Heart right ventricle (tissue), 16 donors: Measurements from ENCODE around the gene MED26. TPM values are rescaled to one million over a fixed set of nuclear protein-coding genes. Genes with fewer than 3 reads are reported as not detected.

Experiments used
- ATAC-seq, 8 donors: fragments of 200-7000 bp; cut with Tn5 transposase; one replicate each; pipeline ENCODE4 v1.9.1; 2020; ENCODE audit warnings: mild to moderate bottlenecking in 8 of 8, moderate library complexity in 8 of 8, moderate number of reproducible peaks in 1 of 8
- DNase-seq, 2 donors: peaks; one replicate each; pipeline ENCODE4 v3.0.0-alpha.2; 2020
- H3K27ac ChIP-seq, 10 donors: fragments of 200-600 bp; sonication (generic) in 2 of 10; one replicate each; pipeline versions ENCODE4 v1.5.0 to v1.8.0; 2020 to 2022; ENCODE audit warnings: mild to moderate bottlenecking in 3 of 10
- H3K27me3 ChIP-seq, 7 donors: fragments of 200-600 bp; one replicate each; pipeline ENCODE4 v1.8.0; 2021 to 2022; ENCODE audit warnings: mild to moderate bottlenecking in 2 of 7
- H3K36me3 ChIP-seq, 9 donors: fragments of 200-600 bp; sonication (generic) in 1 of 9; one replicate each; pipeline versions ENCODE4 v1.5.0 to v1.8.0; 2020 to 2022; ENCODE audit warnings: mild to moderate bottlenecking in 2 of 9
- H3K4me1 ChIP-seq, 9 donors: fragments of 200-600 bp; sonication (generic) in 1 of 9; one replicate each; pipeline versions ENCODE4 v1.5.0 to v1.8.0; 2020 to 2022; ENCODE audit warnings: mild to moderate bottlenecking in 4 of 9
- H3K4me3 ChIP-seq, 10 donors: fragments of 200-600 bp; sonication (generic) in 2 of 10; one replicate each; pipeline versions ENCODE4 v1.5.0 to v1.8.0; 2020 to 2022; ENCODE audit warnings: mild to moderate bottlenecking in 7 of 10, moderate library complexity in 2 of 10
- H3K9me3 ChIP-seq, 11 donors: fragments of 200-600 bp in 10 of 11; sonication (generic) in 2 of 11; one replicate each; pipeline versions ENCODE4 v1.5.0 to v1.8.0; 2013 to 2022; ENCODE audit warnings: mild to moderate bottlenecking in 2 of 11, control low read depth in 1 of 11, moderate library complexity in 1 of 11
- WGBS, 2 donors: extraction: QIAGEN DNeasy Blood & Tissue Kit; methylation state at CpG; one replicate each; pipeline ENCODE4 v1.1.7; 2013; ENCODE audit warnings: inconsistent platforms in 1 of 2; 5-methylcytosine and 5-hydroxymethylcytosine counted together
- intact Hi-C, 10 donors: fragments of 100-400 bp; cut with DNase I; formaldehyde crosslinking; loops; one replicate each; pipeline versions ENCODE4 v1.11.1 to v1.14.2; 2022
- polyA plus RNA-seq, 2 donors: library from polyadenylated mRNA; stranded (reverse); fragments of 200-250 nt; gene quantifications; one replicate each; pipeline ENCODE4 v1.2.3, GENCODE V29; 2013
- total RNA-seq, 10 donors: library from RNA; stranded (reverse); fragmentation: NEBNext Ultra II Directional in 3 of 10; extraction: Animal tissue kit (Norgen Biotek cat#: 25700) in 3 of 10; gene quantifications; one replicate each; pipeline versions ENCODE4 v1.2.1 to v1.2.4, GENCODE V29; 2021 to 2023
- TF ChIP-seq, protein P1 (sequence below), 9 donors: fragments of 200-600 bp; sonication (generic) in 2 of 9; IDR thresholded peaks; one replicate each; pipeline versions ENCODE4 v1.5.0 to v1.8.0; 2021 to 2022; ENCODE audit warnings: antibody characterized with exemption in 9 of 9, mild to moderate bottlenecking in 5 of 9, moderate library complexity in 1 of 9
- donor health status: Arrhythmogenic right ventricular cardiomyopathy.
- donor health status: ischemic (EF 13 %, LVEDD 7.1; RV severe dilation, severe dysfunction).
- donor health status: healthy with polysubstance abuse.
- donor health status: DM: no; HTN: yes; CAD: no.
- donor health status: DM: no; HTN: no; CAD: no.
- donor health status: ischemic (EF 25% LVEDD 6.9; RV normal size, moderate dysfunction).
- donor health status: ischemic (EF 25% LVEDD 5.7; RV mildly dilated, moderate dysfunction).
- donor health status: healthy.
- donor health status: DM: yes; HTN: yes; CAD: no.
- donor health status: Ischemic cardiomyopathy.
- donor health status: ischemic (EF 35%, LVEDD 5.7; RV mildly dilated, moderate dysfunction).
- donor health status: nonischemic (EF 11% LVEDD 7.7; RV severe dilation, severe dysfunction).
- donor health status: DM: yes; HTN: yes; CAD: no.
- donor health status: PGD.
- donor health status: ischemic (EF 29% LVEDD 5.4; RV normal size, mild dysfunction).
- donor health status: nonischemic (EF 23%, LVEDD 6.1; RV moderate dilation, normal function).

MED26 gene
- total and polyA plus RNA-seq, 12 donors = 3.3 to 6.9 (median 4.6) TPM

DNA sequence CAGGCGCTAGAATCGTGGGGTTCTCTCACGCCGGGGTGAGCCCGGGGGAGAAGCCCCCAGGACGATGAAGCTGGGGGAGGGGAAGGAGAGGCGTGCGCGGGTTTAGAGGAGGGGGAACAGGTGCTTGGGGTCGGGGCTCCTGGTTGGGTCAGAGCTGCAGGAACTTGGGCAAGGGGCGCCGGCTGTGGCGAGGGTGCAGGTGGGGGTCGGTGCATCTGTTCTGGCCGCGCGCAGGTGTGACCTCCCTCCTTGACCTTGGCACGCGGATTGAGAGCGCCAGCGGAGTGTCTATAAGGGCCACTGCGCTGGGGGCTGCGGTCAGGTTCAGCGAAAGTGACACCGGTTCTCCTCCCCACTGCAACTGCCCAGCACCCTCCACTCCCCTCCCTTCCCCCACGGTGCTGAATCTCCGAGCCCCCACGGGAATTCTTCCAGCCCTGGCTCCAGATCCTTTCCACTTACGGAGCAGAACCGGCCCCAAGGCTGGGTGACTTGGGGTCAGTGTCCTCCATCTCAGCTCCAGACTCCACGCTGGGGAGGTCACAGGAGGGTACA, 33.6 kb upstream of the MED26 start:
- TF ChIP-seq, protein P1, sequence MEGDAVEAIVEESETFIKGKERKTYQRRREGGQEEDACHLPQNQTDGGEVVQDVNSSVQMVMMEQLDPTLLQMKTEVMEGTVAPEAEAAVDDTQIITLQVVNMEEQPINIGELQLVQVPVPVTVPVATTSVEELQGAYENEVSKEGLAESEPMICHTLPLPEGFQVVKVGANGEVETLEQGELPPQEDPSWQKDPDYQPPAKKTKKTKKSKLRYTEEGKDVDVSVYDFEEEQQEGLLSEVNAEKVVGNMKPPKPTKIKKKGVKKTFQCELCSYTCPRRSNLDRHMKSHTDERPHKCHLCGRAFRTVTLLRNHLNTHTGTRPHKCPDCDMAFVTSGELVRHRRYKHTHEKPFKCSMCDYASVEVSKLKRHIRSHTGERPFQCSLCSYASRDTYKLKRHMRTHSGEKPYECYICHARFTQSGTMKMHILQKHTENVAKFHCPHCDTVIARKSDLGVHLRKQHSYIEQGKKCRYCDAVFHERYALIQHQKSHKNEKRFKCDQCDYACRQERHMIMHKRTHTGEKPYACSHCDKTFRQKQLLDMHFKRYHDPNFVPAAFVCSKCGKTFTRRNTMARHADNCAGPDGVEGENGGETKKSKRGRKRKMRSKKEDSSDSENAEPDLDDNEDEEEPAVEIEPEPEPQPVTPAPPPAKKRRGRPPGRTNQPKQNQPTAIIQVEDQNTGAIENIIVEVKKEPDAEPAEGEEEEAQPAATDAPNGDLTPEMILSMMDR (IDR thresholded peaks at IDR 0.05) = no peak
- intact Hi-C loops = loop anchor here in 3 of 10 donors (2.0 kb wide), 2 partner anchors 33 to 89 kb away; partner anchors contain the start of genes MED26 (in 2 of the 3) and SLC35E1 (in 1 of the 3)
- H3K4me1 ChIP-seq = peaks cover 11 to 65% (median 51%) of the 10 kb centered on the region in 9 donors
- no peaks in the 10 kb centered on the region for H3K27me3 ChIP-seq
- peak overlapping the region; percentile 59 to 97 (median 76) for H3K4me3 ChIP-seq
- H3K36me3 ChIP-seq = peaks cover 0 to 38% (median 8%) of the 10 kb centered on the region in 9 donors
- peak in 5 of 8 donors; percentile 0 to 7 (median 3) for ATAC-seq
- H3K27ac ChIP-seq = peak overlapping the region; percentile 63 to 98 (median 92)
- WGBS, 2 donors = 1 to 2% methylated on average over 20 to 31 of the region's 31 CpGs
- DNase-seq = peak; percentile 71 to 73
- no peaks in the 10 kb centered on the region for H3K9me3 ChIP-seq

DNA sequence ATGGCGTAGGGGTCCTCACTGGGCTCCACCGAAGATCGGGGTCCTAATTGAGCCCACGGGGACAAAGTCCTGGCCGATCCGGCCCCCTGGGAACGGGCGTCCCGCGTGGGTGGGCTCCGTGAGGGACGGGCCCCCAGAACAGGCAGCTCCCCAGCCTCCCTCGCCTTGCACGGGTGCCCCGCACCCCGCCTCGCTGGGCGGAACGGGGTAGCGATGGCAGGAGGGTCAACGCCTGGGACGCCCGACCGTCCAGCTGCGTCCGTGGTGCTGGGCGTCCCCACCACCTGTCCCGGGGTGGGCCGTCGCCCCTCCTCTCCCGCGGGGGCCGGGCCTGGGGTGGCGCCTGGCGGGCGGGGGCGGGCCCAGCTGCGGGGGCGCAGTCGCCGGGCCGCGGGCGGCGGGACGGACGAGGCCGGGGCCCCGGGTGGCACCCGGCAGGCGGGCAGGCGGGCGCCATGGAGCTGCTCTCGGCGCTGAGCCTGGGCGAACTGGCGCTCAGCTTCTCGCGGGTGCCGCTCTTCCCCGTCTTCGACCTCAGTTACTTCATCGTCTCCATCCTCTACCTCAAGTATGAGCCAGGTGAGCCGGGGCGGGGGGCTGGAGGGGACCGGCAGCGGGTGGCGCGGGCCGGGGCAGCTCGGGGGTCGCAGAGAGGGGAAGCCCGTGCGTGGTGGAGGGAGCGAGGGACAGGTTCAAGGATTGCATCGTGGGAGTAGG, 32.9 kb upstream of the MED26 start, which contains the start of gene TMEM38A:
TSS of gene TMEM38A (plus strand) at position 377 of the 717 bp plus-strand sequence. CDS start at position 456, 79 bp downstream.
- 0 to 2% methylated on average over 68 to 76 of the region's 76 CpGs for WGBS, 2 donors
- intact Hi-C loops = loop anchor here in 3 of 10 donors (2.0 kb wide), 2 partner anchors 32 to 88 kb away; partner anchors contain the start of genes MED26 (in 2 of the 3) and SLC35E1 (in 1 of the 3)
- peaks cover 11 to 65% (median 51%) of the 10 kb centered on the region in 9 donors for H3K4me1 ChIP-seq
- no peaks in the 10 kb centered on the region for H3K9me3 ChIP-seq
- ATAC-seq = peak; percentile 20 to 72 (median 30)
- H3K27ac ChIP-seq = peak within 1 kb of the TSS; percentile 82 to 98 (median 92)
- TF ChIP-seq, protein P1 (IDR thresholded peaks at IDR 0.05) = no peak
- H3K4me3 ChIP-seq = peak within 1 kb of the TSS; percentile 59 to 97 (median 76)
- H3K36me3 ChIP-seq = peaks cover 0 to 38% (median 8%) of the 10 kb centered on the region in 9 donors
- DNase-seq = peak; percentile 23 to 72
- H3K27me3 ChIP-seq = no peaks in the 10 kb centered on the region

DNA sequence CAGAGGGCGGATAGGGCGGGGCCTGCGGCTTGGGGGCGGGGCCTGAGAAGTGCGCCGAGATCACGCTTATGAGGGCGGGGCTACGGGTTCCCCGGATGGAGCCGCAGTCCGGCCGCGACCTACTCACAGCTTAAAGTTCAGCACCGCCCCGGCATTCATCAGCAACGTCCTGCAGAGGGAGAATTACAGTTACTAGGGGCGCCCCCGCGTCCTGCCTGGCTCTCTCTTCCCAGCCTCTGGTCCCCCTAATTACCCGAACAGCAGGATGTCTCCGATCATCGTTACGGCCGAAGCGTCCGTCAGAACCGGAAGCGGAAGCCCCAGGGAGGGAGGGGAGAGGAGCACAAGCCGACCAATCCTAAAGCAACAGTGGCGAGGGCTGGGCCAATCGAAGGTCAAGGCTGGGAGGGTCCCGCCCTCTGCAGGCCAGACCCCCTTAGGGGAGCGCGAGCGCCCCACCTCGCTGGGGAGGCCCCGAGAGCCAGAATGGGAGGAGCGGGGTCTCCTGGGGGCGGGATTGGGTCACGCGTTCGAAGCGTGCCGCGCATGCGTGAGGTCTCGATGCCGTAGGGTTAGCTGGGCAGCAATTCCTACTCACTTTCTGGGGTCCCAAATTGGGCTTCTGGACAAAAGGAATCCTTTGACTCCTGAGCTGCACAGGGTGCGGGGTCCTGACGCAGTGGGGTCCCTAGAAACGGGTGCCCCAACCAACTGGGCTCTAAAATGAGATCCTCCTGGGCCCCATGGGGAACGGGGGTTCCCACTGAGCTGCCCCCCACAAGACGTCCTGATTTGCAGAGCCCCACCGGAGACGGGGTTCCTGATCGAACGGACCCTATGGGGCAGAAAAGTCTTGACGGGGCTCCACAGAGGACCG, 32.1 kb upstream of the MED26 start, which contains the start of gene SMIM7:
TSS of gene SMIM7 (minus strand) at position 313 of the 877 bp plus-strand sequence. CDS start at position 279, 34 bp downstream.
- TF ChIP-seq, protein P1 (IDR thresholded peaks at IDR 0.05) = peak in 5 of 9 donors; percentile 14 to 51 (median 39)
- peak; percentile 97 to 99 (median 98) for ATAC-seq
- intact Hi-C loops = loop anchor here in 3 of 10 donors (2.0 kb wide), 2 partner anchors 31 to 87 kb away; partner anchors contain the start of genes MED26 (in 2 of the 3) and SLC35E1 (in 1 of the 3)
- WGBS, 2 donors = 1% methylated on average over 58 to 60 of the region's 60 CpGs
- peak within 1 kb of the TSS; percentile 82 to 98 (median 92) for H3K27ac ChIP-seq
- H3K27me3 ChIP-seq = no peaks in the 10 kb centered on the region
- peaks cover 0 to 41% (median 14%) of the 10 kb centered on the region in 9 donors for H3K36me3 ChIP-seq
- DNase-seq = peak; percentile 99
- peaks cover 11 to 65% (median 51%) of the 10 kb centered on the region in 9 donors for H3K4me1 ChIP-seq
- H3K4me3 ChIP-seq = peak within 1 kb of the TSS; percentile 59 to 97 (median 76)
- H3K9me3 ChIP-seq = no peaks in the 10 kb centered on the region
